ENCODE measurements around the gene CAMTA1.

CAMTA1 gene

DNA sequence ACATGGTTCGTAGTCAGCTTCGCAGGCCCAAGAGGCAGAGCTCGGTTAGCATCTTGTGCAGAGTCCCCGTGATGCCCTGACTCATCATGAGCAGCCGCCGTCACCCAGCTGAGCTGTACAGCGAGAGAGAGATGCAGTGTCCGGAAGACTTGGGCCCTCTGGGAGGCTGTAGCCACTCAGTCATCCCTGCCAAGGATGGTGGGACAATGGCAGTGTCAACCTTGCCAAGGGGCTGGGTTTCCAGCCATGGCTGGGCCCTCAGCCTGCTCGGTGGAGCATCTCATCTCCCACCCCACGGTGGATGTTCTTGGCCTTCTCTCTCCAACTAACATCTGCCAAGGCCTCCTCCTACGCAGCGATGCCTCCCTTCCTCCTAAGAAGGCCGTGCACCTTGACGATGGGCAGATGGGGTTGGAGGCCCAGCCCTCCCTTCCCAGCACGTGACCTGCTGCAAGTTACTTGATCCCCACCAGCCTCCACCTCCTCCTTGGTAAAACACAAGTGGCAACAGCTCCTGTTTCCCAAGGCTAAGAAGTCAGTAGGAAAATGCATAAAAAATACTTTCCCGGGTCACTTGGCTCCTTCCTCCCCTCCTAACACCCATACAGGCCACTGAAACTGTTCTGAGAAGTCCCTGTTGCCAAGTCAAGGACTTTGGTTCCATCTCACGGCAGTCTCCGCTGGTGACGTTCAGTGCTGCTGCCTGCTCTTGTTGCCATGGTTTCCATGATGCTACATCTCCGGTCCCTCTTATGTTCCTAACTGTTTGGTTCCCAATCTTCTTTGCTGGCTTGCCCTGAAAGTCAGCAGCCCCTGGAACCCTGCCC, 601.2 kb downstream of the CAMTA1 start:
- no peak for DNase-seq (ENCODE audit: low read depth in 2 of 2)

DNA sequence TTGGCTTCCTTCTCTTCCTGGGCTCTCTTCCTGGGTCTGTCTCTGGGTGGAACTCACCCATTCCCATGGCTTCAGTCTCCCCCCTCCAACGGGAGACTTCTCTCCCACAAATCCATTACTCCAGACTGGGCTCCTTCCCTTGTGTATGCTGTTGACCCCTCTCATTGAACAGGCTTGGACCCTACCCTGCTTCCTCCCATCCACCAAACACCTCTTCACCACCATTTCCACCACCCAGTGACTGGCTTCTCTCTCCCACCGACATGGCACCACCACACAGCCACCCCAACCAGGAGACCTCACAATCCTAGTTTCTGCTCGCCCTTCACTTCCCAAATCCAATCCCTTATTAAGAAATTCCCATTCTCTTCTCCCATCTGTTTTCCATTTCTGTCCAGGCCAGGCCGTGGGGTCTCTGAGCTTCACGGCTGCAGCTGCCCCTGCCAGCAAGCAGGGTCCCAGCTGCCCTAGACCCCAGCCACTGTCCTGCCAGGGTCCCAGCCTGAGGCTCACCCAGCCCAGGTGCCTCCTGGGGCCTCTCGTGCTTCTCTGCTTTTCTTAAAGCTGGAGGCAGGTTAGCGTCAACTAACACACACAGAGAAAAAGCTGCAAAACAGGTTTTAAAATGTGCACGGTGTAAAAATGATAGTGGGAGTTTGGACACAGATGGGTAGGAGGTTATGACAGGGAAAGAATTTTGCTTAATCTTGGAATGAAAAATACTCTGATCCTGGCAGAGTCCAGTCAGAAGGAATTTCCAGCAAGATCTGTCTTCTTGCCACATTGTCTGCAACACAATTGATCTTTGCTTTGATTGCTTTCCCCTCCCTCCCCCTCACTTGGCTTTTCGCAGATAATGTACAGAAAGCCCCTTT, 602.0 kb downstream of the CAMTA1 start:
- DNase-seq (ENCODE audit: low read depth in 2 of 2) = no peak

DNA sequence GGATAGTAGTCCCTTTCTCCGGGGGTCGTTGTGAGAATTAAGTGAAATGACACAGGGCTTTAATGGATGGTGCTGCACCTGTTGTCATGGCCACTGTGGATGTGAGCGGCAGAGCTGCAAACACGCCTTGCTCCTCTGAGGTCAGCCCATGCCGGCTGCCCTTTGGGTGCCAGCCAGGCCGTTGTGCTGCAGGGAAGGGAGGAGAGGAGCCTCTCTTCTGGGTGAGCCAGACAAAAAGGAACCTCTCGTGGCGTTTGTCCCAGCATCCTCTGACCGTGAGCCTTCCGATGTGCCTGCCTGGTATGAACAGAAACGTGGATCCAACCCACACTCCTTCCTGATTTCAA, 602.9 kb downstream of the CAMTA1 start:
- DNase-seq (ENCODE audit: low read depth in 2 of 2) = no peak

DNA sequence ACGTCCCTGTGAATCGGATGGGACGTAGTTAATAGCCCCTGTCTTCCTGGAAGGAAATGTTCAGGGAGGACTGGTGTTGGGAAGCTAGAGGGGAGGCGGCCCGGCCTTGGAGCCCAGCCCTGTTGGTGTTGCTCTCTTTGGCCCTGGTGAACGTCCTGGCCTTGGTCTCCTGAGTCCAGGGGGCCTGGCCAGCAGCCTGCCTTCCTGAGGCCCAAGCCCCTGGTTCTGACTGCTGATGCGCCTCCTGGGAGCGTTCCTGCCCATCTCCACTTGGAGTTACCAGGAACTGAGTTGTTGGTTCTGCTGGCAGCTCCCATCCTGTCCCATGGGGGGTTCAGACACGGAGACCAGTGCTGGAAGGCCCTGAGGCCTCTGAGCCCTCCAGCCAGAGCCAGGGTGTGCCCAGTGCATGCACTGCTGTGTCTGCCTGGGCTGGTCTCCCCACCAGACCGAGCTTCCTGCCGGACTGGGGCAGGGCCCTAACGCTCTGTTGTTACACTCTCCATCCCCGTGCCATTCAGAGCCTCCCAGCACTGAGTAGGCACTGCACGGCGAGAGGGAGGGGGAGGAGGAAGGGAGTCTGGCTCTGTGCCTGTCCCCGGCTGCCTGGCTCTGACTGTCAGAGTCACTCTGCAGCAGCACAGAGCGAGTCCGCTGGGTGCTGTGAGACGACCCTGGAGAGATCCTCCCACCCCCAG, 603.4 kb downstream of the CAMTA1 start:
- DNase-seq (ENCODE audit: low read depth in 2 of 2) = no peak

GRCh38 chr1:7389201-7389905, 604.1 kb downstream of the CAMTA1 start:
- no peak for DNase-seq (ENCODE audit: low read depth in 2 of 2)

- DNase-seq (ENCODE audit: low read depth in 2 of 2) = no peak
These were observed 604.8 kb downstream of the CAMTA1 start for GRCh38 chr1:7389906-7390603.

DNA sequence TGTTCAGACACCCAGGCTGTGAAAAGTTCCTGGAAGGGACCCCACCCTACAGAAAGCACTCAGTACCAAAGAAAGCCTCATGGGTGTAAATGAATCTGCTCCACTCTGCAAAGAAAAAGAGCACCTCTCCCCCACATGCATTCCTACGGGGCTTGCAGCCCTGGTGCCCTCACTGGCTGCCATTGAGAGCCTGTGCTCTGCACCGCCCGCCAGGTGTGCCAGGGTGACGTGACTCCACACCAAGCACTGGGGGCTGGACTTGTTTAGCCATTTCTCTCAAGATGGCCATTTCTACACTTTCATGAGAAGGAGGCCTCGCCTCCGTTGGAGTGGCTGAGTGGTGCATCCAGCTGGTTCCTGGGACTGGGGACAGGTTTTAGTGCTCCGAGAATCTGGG, 605.3 kb downstream of the CAMTA1 start:
- DNase-seq (ENCODE audit: low read depth in 2 of 2) = no peak

- no peak for DNase-seq (ENCODE audit: low read depth in 2 of 2)
These were observed 607.9 kb downstream of the CAMTA1 start for GRCh38 chr1:7393136-7393535.

- no peak for DNase-seq (ENCODE audit: low read depth in 2 of 2)
These were observed 610.0 kb downstream of the CAMTA1 start for GRCh38 chr1:7395251-7395650.

DNA sequence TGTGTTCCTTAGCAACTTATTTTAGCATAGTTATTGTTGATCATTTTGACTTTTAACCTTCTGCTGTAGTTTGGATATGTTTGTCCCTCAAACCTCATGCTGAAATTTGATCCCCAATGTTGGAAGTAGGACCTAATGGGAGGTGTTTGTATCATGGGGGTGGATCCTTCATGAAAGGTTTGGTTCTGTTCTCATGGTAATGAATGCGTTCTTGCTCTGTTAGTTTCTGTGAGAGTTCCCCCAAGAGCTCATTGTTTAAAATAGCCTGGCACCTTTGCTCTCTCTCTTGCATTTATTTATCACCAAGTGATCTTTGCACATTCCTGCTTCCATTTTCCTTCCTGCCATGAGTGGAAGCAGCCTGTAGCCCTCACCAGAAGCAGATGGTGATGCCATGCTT, 613.7 kb downstream of the CAMTA1 start:
- DNase-seq (ENCODE audit: low read depth in 2 of 2) = no peak

DNA sequence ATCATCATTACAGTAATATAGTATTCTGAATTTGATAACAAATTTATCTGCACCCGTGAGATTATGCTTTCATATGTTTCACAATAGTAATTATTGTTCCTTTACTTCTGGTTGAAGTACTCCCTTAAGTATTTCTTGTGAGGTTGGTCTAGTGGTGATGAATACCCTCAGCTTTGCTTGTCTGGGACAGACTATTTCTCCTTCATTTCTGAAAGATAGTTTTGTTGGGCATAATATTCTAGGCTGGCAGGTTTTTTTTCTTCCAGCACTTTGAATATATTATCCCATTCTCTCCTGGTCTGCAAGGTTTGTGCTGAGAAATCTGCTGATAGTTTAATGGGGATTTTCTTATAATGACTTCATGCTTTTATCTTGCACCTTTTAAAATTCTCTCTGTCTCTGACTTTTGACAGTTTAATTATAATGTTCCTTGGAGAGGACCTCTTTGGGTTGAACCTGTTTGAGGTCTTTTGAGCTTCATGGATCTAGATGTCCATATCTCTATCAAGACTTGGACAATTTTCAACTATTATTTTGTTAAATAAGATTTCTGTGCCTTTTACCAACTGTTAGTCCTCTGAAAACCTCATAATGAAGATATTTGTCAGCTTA, 614.4 kb downstream of the CAMTA1 start:
- no peak for DNase-seq (ENCODE audit: low read depth in 2 of 2)

DNA sequence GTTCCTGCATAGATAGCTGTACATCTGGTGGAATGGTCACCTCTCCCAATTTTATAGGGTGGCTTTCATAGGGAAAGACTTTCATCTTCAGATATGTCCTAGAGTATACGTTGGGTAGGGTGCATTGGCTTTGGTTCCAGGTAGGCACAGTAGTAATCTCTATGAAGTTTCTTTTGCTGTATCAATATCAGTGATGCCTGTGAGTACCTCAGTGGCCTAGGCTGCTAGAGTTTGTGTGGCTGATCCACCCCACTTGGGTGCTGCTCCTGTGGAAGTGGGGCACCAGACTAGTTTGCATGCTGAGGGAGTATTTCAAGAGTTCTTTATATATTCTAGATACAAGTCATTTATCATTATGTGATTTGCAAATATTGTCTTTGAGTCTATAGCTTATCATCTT, 615.3 kb downstream of the CAMTA1 start:
- DNase-seq (ENCODE audit: low read depth in 2 of 2) = no peak

GRCh38 chr1:7401814-7402547, 616.7 kb downstream of the CAMTA1 start:
- no peak for DNase-seq (ENCODE audit: low read depth in 2 of 2)

DNA sequence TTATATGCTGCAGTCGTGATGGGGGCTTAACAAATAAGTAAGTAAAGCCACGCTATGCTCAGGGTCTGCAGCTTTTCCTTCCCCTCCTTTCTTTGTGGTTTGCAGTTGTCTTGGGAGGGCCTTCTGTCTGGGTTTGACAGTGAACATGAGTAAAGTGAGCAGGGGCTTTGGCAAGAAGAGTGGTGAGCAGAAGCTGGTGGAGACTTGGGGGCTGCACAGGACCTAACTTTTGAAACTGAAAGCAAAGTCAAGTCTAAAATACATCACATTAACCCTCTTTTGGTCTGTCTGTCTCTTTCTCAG, 617.2 kb downstream of the CAMTA1 start:
- DNase-seq (ENCODE audit: low read depth in 2 of 2) = no peak

DNA sequence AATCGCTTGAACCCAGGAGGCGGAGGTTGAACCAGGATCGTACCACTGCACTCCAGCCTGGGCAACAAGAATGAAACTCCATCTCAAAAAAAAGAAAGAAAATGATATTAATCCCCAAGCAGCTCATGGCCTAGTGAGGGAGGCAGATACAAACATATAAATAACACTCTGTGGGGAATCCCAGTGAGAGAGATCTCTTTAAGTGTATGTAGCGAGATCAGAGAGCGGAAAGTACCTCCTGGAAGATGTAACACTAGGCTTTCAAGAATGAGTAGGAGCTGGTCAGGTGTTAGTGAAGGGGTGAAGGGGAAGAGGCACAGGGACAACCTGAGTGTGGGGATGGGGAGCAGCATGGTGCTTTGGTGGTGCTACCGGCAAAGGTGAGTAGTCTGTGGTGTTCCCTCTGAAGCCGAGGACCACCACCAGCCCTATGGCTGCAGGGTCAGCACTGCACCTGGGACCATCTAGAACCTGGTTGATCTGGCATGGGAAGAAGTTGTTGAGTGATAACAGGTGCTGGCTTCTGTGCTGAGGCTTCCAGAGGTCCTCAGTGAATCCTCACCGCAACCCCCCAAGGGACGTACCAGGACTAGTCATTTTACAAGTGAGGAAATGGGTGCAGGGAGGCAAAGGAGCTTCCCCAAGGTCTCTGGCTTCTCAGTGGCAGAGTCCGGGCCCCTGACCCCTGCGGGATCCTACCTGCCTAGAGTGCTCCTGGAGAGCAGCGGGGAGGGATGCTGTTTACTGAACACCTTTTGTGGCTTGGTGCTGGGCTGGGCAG, 618.2 kb downstream of the CAMTA1 start:
- DNase-seq (ENCODE audit: low read depth in 2 of 2) = no peak

DNA sequence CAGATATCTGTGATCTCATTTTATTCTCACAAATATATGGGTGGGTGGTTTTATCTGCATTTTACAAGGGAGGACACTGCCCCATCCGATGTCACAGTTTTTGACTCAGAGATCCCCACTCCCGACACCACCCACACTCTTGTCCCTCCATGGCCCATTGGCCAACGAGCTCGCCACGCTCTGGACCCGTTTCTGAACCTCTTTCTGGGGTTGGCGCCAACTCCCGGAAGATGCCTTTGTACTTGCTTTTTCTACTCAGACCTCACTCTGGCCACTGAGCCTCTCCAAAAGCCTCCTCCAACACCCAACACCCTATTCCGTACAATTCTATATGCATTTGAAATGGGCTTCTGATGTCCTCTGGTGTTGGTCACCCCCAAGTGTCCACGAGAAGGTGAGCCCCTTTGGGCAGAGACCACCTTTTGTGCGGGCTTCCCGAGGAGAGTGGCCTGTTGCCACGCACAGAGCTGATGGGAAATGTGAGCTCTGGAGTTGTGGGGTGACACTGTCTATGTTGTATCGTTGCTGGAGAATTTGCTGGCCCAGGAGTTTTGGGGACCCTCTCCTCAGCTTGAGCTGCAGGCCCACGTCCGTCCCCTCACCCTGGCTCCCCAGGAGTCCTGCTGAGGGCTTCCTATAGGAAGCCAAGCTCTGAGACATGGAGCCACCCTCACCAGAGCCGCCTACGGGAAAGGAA, 618.9 kb downstream of the CAMTA1 start:
- DNase-seq (ENCODE audit: low read depth in 2 of 2) = no peak

- no peak for DNase-seq (ENCODE audit: low read depth in 2 of 2)
These were observed 620.7 kb downstream of the CAMTA1 start for GRCh38 chr1:7405844-7406500.

All from stimulated activated CD4-positive, alpha-beta T cell treated with anti-CD3 and anti-CD28 coated beads, Interleukin-4, amount 100 ng/mL, for 48 hours (primary cell).